ENCODE results near the gene SLC44A1. TPM values are rescaled to one million over a fixed set of nuclear protein-coding genes. Genes with fewer than 3 reads are reported as not detected.

The SLC44A1 gene
- polyA plus RNA-seq, 1 of the 3 experiments (the other 2 are of a cell fraction) = 4.5 TPM

DNA sequence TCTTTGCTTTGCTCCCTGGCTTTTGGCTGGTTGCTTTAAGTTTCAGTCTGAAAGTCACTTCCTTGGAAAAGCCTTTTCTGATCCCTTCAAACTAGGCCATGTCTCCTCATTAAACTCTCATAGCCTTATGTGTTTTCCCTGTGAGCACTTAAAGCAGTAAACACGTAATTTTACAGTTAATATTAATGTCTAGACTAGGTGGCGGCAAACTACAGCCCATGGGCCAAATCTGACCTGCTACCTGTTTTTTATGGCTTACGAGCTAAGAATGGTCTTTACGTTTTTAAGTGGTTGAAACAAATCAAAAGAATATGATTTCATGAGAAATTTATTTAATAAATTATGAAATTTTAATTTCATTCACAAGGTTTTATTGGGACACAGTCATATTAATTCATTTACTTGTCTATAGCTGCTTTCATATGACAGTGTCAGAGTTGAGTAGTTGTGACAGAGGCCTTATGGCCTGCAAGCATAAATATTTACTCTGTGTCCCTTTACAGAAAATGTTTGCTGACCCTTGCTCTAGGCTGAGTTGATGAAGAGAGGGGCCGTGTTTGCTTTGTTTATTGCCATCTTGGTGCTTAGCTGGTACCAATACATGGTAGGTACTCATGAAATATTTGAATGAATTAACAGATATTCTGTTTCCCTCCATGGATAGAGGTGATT lies 7.4 kb downstream of the SLC44A1 start (continued):
- TF ChIP-seq, protein P1, sequence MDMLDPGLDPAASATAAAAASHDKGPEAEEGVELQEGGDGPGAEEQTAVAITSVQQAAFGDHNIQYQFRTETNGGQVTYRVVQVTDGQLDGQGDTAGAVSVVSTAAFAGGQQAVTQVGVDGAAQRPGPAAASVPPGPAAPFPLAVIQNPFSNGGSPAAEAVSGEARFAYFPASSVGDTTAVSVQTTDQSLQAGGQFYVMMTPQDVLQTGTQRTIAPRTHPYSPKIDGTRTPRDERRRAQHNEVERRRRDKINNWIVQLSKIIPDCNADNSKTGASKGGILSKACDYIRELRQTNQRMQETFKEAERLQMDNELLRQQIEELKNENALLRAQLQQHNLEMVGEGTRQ (IDR thresholded peaks at IDR 0.05; ENCODE audit: borderline replicate concordance, low read depth, low read length) = no peak
- TF ChIP-seq MAX (IDR thresholded peaks at IDR 0.05; ENCODE audit: low read depth) = no peak
- TF ChIP-seq, protein P2, sequence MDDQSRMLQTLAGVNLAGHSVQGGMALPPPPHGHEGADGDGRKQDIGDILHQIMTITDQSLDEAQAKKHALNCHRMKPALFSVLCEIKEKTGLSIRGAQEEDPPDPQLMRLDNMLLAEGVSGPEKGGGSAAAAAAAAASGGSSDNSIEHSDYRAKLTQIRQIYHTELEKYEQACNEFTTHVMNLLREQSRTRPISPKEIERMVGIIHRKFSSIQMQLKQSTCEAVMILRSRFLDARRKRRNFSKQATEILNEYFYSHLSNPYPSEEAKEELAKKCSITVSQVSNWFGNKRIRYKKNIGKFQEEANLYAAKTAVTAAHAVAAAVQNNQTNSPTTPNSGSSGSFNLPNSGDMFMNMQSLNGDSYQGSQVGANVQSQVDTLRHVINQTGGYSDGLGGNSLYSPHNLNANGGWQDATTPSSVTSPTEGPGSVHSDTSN (IDR thresholded peaks at IDR 0.05) = no peak
- TF ChIP-seq RFX5 (IDR thresholded peaks at IDR 0.05; ENCODE audit: low read length) = no peak
- no peak for TF ChIP-seq FOXM1 (IDR thresholded peaks at IDR 0.05; ENCODE audit: low read depth)
- no peak for TF ChIP-seq RXRA (IDR thresholded peaks at IDR 0.05; ENCODE audit: borderline replicate concordance, low read depth)
- TF ChIP-seq JUND (IDR thresholded peaks at IDR 0.05) = no peak
- no peak for TF ChIP-seq TAF1 (IDR thresholded peaks at IDR 0.05; ENCODE audit: borderline replicate concordance, low read depth, low read length)
- no peak for TF ChIP-seq GABPA (IDR thresholded peaks at IDR 0.05; ENCODE audit: low read depth)
- TF ChIP-seq EP300 (IDR thresholded peaks at IDR 0.05; ENCODE audit: borderline replicate concordance in 1 of 2, low read depth in 1 of 2, low read length in 1 of 2) = no peak

GRCh38 chr9:105252405-105252756 lies 7.9 kb downstream of the SLC44A1 start:
- H3K36me3 ChIP-seq (replicated peaks in 1 of 2; ENCODE audit: control insufficient read depth in 1 of 2, insufficient read depth in 2 of 2, low read length in 1 of 2) = no peaks in the 10 kb centered on the region
- WGBS (ENCODE audit: low lambda C conversion rate) = 92% methylated on average over 5 of the region's 5 CpGs

More at GRCh38 chr9:105252405-105252756, 7.9 kb downstream of the SLC44A1 start:
- Histone ChIP-seq H3K9me3 (no peaks in the 10 kb centered on the region), H3K4me3 (ENCODE audit: low read depth in 2 of 2, low read length in 1 of 2) (no peak overlapping the region), H3K27me3 (ENCODE audit: insufficient read depth) (no peaks in the 10 kb centered on the region), H3F3A (replicated peaks; ENCODE audit: insufficient read depth) (no peaks in the 10 kb centered on the region), H3K79me2 (ENCODE audit: insufficient read depth) (peaks cover 33% of the 10 kb centered on the region; the same call in 1 of the 2 replicates), H3K4me1 (ENCODE audit: control insufficient read depth in 1 of 2, insufficient read depth in 2 of 2, low read depth in 1 of 2, low read length in 1 of 2) (no peaks in the 10 kb centered on the region), H3K9ac (no peak overlapping the region), H3K4me2 (no peak overlapping the region), H3K9me2 (no peaks in the 10 kb centered on the region), H2AFZ (ENCODE audit: low read depth) (no peak overlapping the region), H3K27ac (ENCODE audit: low read depth in 2 of 2, low read length in 1 of 2) (no peak overlapping the region), H4K20me1 (ENCODE audit: insufficient read depth) (no peaks in the 10 kb centered on the region)
- no peak for DNase-seq
- TF ChIP-seq, protein P1 (IDR thresholded peaks at IDR 0.05; ENCODE audit: borderline replicate concordance, low read depth, low read length) = no peak
- TF ChIP-seq CHD2 (IDR thresholded peaks at IDR 0.05; ENCODE audit: low read length, partially characterized antibody) (no peak), NFIC (IDR thresholded peaks at IDR 0.05; ENCODE audit: borderline replicate concordance) (no peak), GABPA (IDR thresholded peaks at IDR 0.05; ENCODE audit: low read depth) (no peak), ELF1 (IDR thresholded peaks at IDR 0.05) (no peak), MXI1 (IDR thresholded peaks at IDR 0.05; ENCODE audit: low read depth, low read length) (no peak), FOXM1 (IDR thresholded peaks at IDR 0.05; ENCODE audit: low read depth) (no peak)
- POLR2A ChIA-PET = no interaction called here
- CTCF ChIA-PET = interaction anchor here (0.6 to 1.9 kb wide), 5 partner anchors 10 to 163 kb away, joined by 3 to 4 read pairs (median 3); no protein-coding TSS in a partner anchor
